Measurements from ENCODE around the gene DNAJA3.

The DNAJA3 gene

GRCh38 chr16:4384509-4384942, 41.1 kb upstream of the DNAJA3 start:
- H3K4me3 ChIP-seq (ENCODE audit: low read depth, low read length): no peak overlapping the region
- DNase-seq (ENCODE audit: low read depth): no peak
- no peak for TF ChIP-seq CTCF (IDR thresholded peaks at IDR 0.05; ENCODE audit: low read depth, low read length, missing control alignments)

DNA sequence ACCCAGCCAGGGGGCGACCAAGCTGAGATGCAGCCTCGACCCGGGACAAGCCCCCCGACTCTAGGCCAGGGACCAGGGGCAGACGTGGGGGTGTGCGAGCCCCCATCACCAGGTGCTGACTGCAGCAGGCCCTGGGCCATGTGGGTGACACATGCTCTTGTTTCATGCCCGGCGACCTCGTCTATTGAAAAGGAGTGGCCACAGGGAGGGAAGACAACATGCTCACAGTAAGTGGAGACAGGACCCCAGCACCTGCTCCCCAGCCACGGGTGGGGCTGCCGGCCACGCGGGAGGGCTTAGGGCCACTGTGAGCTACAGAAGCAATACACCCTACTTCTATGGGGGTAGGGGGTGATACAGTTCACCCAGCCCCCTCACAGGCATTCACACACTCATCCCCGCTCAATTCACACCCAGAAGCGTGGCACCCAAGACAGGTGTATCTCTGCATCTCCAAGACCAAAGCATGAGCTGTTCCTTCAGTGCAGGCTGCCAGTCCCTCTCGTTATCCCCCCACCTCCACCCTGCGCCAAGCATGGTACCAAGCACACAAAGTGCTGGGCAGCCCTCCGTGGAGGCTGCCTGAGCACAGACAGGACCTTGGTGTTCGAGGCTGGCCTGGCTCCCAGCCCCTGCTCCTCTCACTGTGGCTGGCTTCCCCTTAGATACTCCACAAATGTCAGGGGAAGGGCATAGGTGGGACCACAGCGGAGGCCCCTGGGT, 40.4 kb upstream of the DNAJA3 start:
- no peak for TF ChIP-seq CTCF (IDR thresholded peaks at IDR 0.05; ENCODE audit: low read depth, low read length, missing control alignments)
- DNase-seq (ENCODE audit: low read depth): no peak

DNA sequence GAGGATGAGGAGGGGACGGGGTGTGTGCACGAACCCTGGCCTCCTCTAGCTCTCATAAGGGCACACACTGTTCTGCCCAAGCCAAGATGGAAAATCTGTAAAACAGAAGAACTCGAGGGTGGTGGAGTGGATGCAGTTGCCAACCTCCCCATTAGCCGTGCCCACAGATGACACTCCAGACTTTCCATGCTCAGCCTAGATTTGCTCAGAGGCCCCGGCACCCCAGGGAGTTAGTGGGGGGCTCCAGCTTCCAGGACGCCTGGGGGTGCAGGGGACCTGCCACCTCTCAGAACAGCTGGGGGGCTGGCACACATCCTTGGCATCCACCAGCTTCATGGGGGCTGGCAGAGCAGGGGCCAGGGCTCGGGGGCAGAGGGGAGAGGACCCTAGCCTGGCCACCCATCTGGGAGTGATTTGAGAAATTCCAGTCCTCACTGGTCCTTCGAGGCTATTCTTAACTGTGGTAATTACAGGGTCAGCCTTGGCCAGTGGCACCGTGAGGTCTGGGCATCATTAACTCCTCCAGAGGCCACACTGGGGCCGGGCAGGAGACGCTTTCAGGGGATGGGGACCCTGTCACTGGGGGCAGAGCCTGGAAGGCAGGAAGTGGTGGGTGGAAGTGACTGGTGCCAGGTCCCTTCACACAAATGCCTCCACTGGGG, 39.7 kb upstream of the DNAJA3 start:
- no peak for TF ChIP-seq CTCF (IDR thresholded peaks at IDR 0.05; ENCODE audit: low read depth, low read length, missing control alignments)
- no peak overlapping the region for H3K4me3 ChIP-seq (ENCODE audit: low read depth, low read length)
- DNase-seq (ENCODE audit: low read depth): no peak

More for the DNA sequence above, 40.4 kb upstream of the DNAJA3 start:
- H3K4me3 ChIP-seq (ENCODE audit: low read depth, low read length): no peak overlapping the region

- TF ChIP-seq CTCF (IDR thresholded peaks at IDR 0.05; ENCODE audit: low read depth, low read length, missing control alignments): no peak
- DNase-seq (ENCODE audit: low read depth): no peak
- no peak overlapping the region for H3K4me3 ChIP-seq (ENCODE audit: low read depth, low read length)
Observed at GRCh38 chr16:4386451-4386805, 39.2 kb upstream of the DNAJA3 start.

DNA sequence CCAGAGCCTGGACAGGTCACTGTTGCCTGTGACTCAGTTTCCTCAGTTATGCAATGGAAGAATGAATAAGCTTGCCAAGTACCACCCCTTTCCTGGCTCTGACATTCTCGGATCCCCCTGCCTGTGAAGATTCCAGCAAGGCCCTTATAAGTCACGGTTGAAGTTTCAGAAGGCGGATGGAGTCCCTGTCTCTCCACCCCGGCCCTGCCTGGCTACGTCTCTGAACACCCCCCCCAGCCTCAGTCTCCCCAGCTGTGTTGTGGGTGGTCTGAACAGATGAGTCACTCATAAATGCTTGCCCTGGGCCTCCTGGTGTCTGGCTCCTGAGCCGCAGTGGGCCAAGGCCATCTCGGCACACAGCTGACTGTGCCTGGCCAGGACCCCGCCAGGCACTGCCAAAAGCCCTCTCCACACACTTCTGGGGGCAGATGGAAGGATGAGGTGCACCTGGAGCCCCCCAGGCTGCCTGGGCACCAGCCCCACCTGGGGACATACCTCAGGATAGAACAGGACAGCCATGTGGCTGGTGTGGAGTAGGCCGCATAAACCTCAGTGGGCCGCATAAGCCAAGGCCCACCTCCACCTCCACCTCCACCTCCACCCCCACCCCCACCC, 38.6 kb upstream of the DNAJA3 start:
- no peak overlapping the region for H3K4me3 ChIP-seq (ENCODE audit: low read depth, low read length)
- DNase-seq (ENCODE audit: low read depth): no peak
- no peak for TF ChIP-seq CTCF (IDR thresholded peaks at IDR 0.05; ENCODE audit: low read depth, low read length, missing control alignments)

DNA sequence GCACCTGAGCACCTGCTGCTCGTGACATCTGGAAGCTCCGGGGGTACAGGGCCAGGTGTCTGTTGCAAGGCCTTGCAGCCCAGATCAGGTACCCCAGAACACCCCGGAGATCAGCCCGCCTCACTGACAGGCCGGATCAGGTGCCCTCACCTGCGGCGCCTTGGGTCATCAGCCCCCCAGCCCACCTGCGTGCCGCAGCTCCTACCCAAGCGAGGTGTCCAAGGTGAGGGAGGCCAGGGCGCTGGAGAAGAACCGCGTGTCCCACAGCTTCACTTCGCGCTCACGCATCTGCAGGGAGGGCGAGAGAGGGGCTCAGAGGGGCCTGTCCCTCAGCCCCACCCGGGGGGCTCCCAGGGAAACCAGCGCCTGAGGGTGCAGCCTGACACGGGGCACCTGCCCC, 37.9 kb upstream of the DNAJA3 start:
- H3K4me3 ChIP-seq (ENCODE audit: low read depth, low read length): no peak overlapping the region
- no peak for DNase-seq (ENCODE audit: low read depth)
- TF ChIP-seq CTCF (IDR thresholded peaks at IDR 0.05; ENCODE audit: low read depth, low read length, missing control alignments): no peak

All from GM12864 (cell line).